ENCODE data around the gene RPS6KC1.
"Not testable (repeated sequence)": the region's sequence is repeated elsewhere in the genome, so short reads cannot be mapped to it uniquely, and the experiment has no call there.

Gene RPS6KC1

DNA sequence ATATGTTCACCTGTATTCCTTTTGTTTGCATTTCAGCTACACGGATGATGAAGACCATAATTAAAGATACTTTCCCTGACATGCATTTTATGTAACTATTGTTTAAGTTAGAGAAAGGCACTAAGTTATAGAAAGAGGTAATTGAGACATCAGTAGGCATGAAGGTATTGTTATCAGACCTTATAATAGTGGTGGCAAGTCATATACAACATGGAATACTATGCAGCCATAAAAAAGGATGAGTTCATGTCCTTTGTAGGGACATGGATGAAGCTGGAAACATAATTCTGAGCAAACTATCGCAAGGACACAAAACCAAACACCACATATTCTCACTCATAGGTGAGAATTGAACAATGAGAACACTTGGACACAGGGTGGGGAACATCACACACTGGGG is 109.4 kb downstream of the RPS6KC1 start:
- DNase-seq (ENCODE audit: low spot score), result not testable (repeated sequence)

DNA sequence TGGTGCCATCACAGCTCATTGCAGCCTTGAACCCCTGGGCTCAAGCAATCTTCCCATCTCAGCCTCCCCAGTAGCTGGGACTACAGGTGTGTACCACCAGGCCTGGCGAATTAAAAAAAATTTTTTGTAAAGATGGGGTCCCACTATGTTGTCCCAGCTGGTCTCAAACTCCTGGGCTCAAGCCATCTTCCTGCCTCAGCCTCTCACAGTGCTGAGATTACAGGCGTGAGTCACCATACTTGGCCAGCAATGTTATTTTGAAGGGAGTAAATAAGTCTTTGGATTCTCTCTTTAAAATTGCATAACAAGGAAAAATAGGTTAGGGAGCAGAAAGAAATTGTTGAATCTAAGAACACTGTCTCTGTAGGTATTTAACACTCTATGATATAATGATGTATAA is 111.3 kb downstream of the RPS6KC1 start:
- no peak for DNase-seq (ENCODE audit: low spot score)

DNA sequence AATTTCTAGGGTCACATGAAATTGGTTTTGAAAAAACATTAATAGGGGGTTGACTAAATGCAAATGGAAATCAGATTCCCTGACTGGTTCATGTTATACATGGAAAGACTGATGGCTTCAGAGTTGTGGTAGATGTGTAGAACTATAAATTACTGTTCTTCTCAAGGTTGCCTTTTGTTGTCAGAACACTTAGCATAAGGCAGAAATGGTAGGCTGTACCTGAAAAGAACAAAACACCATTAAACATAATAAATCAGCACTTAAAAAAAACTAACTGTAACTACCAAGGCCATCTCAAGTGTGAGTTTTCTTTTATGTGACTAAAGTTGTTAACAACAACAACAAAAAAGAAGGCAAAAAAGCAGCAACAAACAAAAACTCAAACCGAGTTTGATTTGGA is 111.8 kb downstream of the RPS6KC1 start:
- no peak for DNase-seq (ENCODE audit: low spot score)

DNA sequence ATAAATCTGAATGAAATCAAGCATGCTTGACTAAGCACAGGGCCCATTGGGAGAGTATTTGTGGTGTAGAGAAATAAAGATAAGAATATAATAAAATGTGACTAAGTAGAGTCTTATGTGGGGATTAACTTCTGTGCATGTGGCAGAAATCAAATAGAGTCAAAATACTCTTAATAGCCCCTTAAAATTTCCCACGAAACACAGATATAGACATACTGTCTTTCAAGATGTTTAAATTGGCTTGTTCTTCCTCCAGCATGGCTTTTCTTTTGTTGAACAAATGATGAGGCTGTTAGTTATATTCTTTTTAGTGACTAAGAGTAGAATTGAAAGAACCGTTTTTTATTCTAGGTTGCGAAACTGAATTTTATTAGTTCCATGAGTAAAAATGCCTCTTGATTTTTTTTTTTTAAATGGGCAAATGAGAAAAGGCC is 112.3 kb downstream of the RPS6KC1 start:
- no peak for DNase-seq (ENCODE audit: low spot score)

DNA sequence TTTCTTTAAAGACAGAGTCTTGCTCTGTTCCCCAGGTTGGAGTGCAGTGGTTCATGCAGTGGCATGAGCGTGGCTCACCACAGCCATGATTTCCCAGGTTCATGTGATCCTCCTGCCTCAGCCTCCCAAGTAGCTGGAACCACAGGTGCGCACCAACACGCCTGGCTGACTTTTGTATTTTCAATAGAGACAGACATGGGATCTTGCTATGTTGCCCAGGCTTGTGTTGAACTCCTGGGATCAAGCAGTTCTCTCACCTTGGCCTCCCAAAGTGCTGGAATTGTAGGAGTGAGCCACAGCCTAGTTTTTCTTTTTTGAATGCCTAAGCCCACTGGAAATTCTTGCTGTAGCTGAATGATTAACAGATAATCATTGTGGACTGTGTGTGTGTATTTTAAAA is 113.5 kb downstream of the RPS6KC1 start:
- DNase-seq (ENCODE audit: low spot score), result no peak

DNA sequence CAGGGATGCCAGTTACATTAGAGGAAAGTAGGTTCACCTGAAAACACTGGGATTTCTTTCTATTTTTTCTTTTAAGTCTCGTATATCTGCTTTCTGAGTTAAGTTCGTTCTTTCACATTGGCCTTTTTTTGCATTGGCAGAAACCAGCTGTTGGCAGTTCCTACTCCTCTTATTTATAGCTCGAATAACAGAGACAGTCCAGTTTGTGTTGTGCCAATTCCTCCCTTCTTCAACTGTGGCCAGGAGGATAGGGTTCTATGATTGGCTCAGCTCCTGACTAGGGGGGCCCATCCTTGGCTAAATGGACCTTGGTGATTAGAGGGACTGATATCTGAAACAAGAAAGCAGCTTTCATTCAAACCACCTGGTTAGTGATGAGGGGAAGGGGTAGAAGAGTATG is 115.8 kb downstream of the RPS6KC1 start:
- DNase-seq (ENCODE audit: low spot score), result no peak

DNA sequence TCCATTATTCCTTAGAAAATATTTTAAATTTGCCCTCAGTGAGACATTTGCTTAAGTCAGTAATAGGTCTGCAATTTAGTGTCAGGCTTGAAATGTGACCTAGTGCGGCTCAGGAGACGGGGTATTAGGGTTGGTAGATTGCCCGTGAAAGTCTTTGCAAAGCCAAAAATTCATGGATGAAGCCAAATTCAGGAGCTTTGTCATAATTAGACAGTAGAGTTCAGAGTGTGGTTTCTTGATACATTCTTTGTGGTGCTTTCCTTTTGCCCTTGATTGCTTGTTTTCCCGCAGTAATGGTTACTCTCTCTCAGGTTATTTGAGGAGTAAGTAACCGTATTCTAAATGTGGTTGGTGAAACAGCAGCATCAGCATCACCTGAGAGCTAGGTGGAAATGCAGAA is 120.7 kb downstream of the RPS6KC1 start:
- no peak for DNase-seq (ENCODE audit: low spot score)

DNA sequence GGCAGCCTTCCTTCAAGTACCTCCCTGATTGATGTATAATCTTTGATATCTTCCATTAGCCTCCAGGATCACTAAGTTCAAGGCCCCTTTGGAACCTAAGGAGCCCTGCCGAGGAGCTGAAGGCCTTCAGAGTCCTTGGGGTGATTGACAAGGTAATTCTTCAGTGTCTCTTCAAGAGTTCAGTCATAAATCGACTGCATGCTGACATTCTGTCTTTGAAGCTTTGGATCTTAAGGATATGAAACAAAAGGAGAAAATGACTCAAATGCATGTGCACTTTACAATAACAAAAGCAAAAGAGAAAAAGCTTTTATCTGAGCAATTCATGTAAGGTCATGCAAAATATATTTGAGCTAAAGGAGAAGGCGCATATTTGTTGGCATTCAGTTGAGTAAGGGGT is 125.3 kb downstream of the RPS6KC1 start:
- no peak for DNase-seq (ENCODE audit: low spot score)

DNA sequence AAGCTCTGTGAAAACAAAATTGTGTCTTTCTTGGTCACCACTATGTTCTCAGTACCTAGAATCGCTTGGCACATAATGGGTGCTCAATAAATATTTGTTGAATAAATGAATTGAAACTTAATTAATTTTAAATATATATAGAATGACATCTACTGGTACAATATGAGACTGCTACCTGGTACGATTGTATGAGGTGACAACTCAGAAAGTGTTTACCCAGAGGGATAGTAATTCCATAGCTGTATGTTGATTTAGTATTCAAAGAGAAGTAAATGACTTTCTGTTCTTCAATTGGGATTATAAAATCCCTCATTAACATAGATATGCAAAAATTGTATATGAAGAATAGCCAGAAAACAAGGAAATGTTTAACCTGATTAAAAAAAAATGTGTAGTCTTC is 128.7 kb downstream of the RPS6KC1 start:
- no peak for DNase-seq (ENCODE audit: low spot score)

DNA sequence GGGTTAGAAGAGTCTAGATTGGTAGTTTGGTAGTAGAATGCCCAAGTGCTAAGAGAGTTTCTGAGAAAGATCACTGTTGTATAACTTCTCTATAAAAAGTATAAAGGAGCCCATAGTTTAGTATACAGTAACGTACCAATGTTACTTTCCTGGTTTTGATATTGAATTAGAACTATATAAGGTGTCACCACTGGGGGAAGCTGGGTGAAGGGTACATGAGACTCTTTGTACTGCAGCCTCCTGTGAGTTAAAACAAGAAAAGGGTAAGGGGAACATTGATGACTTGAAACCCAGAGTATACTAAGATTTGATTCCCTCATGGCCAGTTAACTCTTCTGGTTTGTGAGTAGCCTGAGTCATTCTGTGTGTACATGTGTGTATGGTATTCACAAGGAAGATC is 129.8 kb downstream of the RPS6KC1 start:
- DNase-seq (ENCODE audit: low spot score), result no peak

DNA sequence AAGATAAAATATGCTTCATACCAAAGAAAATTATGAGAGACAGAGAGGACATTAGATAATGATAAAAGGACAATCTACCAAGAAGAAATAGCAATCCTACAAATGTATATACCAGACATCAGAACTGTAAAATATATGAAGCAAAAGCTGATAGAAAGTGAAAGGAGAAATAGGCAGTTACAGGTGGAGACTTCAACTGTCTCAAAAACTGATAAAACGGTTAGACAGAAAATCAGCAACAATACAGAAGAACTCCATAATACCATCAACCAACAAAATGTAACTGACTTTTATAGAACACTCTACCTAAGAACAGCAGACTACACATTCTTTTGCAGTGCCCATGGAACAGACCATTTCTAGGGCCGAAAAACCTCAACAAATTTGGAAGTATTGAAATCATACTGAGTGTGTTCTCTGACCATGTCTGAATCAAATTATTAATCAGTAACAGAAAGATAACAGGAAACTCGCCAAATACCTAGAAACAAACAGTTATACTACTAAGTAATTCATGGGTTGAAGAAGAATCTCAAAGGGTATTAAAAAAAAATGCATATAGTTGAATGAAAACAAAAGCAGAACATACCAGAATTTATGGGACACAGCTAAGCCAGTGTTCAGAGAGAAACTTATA is 132.1 kb downstream of the RPS6KC1 start:
- DNase-seq (ENCODE audit: low spot score), result no peak

DNA sequence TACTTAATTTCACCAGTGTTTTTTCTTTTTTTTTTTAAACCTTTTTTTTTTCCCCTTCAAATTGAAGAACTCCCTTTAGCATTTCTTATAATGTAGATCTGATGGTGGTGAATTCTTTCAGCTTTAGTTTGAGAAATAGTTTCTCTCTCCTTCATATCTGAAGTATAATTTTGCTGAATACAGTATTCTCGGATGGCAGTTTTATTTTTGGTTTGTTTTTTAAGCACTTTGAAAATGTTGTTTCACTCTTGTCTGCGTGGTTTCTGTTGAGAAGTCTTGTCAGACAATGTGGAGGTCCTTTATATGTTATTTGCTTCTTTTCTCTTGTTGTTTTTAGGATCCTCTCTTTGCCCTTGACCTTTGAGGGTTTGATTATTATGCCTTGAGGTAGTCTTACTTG is 135.1 kb downstream of the RPS6KC1 start:
- no peak for DNase-seq (ENCODE audit: low spot score)

DNA sequence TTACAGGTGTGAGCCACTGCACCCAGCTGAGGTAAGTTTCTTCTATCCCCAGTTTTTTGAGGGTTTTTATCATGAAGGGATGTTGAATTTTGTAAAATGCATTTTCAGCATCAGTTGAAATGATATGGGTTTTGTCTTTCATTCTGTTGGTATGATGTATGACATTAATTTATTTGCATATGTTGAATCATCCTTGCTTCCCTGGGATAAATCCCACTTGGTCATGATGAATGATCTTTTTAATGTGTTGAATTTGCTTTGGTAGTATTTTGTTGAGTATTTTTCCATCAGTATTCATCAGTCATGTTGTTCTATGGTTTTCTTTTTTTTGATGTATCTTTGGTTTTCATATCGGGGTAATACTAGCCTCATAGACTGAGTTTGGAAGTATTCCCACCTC is 141.0 kb downstream of the RPS6KC1 start:
- no peak for DNase-seq (ENCODE audit: low spot score)

DNA sequence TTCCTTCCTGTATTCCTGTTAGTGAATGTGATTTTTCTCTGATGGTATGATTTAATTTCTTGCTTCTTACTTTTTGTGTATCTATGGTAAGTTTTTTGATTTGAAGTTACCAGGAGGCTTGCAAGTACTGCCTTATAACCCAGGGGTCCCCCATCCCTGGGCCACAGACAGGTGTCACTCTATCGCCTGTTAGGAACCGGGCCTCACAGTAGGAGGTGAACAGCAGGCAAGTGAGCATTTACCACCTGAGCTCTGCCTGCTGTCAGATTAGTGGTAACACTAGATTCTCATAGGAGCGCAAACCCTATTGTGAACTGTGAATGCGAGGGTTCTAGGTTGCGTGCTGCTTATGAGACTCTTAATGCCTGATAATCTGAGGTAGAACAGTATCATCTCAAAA is 143.3 kb downstream of the RPS6KC1 start:
- no peak for DNase-seq (ENCODE audit: low spot score)

DNA sequence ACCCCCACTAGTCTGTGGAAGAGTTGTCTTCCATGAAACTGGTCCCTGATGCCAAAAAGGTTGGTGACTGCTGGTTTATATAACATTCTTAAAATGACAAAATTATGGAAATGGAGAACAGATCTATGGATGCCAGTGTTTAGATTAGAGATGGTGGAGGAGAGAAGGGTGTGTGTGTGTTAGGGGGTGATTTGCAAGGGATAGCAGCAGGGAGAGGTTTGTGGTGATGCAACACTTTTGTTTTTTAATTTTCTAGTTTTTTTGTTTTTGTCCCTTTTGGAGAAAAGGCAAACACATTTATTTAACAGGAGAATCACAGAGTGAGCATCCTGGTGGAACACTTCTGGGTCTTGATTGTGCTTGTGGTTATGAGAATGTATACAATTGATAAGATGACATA is 143.8 kb downstream of the RPS6KC1 start:
- no peak for DNase-seq (ENCODE audit: low spot score)

DNA sequence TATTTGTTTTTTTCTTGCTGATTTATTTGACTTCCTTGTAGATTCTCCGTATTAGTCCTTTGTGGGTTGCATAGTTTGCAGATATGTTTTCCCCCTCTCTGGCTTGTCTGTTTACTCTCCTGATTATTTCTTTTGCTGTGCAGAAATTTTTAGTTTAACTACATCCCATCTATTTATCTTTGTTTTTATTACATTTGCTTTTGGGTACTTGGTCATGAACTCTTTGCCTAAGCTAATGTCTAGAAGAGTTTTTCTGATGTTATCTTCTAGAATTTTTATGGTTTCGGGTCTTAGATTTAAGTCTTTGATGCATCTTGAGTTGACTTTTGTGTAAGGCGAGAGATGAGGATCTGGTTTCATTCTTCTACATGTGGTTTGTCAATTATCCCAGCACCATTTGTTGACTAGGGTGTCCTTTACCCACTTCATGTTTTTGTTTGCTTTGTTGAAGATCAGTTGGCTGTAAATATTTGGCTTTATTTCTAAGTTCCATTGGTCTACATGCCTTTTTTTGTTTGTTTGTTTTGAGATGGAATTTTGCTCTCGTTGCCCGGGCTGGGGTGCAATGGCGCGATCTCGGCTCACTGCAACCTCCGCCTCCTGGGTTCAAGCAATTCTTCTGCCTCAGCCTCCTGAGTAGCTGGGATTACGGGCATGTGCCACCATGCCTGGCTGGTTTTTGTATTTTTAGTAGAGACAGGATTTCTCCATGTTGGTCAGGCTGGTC is 145.4 kb downstream of the RPS6KC1 start:
- DNase-seq (ENCODE audit: low spot score), result not testable (repeated sequence)

DNA sequence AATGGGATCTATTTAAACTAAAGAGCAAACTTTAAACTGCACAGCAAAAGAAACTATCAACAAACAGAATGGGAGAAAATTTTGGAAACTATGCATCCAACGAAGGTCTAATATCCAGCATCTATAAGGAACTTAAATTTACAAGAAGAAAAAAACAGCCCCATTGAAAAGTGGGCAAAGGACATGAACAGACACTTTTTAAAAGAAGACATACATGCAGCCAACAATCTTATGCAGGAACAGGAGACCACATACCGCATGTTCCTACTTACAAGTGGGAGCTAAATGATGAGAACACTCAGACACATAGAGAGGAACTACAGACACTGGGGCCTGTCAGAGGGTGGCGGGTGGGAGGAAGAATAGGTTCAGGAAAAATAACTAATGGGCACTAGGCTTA is 149.6 kb downstream of the RPS6KC1 start:
- no peak for DNase-seq (ENCODE audit: low spot score)

DNA sequence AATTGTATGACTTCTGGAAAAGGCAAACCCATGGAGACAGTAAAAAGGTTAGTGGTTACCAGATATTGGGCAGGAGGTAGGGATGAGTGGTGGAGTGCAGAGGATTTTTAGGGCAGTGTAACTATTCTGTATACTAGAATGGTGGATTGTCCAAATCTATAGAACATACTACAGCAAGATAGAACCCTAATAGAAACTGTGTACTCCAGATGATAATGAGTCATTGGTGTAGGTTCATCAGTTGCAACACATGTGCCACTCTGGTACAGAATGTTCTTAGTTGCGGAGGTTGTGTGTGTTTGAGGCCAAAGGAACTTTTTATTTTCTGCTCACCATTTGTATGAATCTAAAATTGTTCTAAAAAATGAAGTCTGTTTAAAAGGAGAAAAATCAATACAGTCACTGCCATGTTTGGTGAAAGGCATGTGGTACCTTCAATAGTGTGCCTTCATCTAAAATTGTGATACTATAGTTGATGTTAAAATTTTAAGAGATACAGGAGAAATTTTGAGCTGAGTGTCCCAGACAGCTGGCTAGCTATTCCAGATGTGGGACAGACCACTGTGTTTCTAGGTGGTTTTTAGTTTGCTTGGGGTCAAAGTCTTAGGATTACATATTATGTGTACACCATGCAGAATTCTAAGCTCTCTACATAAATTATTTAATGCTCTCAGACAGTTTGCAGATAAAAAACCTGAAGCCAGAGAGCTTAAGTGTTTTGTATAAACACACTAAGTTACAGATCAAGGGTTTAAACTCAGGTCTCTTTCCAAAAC is 150.5 kb downstream of the RPS6KC1 start:
- DNase-seq (ENCODE audit: low spot score), result no peak

DNA sequence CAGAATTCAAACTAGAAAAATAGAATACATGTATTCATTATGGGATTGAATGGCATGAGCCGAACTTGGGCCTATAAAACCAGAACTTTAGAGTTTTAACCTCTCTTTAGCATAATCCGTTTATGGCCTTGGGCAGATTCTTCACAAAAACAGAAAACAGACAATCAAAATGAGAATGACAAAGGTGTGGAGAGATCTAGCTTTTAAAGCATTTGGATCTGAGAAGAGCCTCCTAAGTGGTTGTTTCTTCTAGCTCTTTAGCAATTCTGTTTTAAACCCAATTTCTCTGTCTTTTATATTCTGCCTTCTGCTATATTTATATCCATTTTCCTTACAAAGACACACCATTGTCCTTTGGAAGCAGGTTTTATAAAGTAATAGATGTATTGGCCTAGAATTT is 160.2 kb downstream of the RPS6KC1 start:
- DNase-seq (ENCODE audit: low spot score), result no peak

DNA sequence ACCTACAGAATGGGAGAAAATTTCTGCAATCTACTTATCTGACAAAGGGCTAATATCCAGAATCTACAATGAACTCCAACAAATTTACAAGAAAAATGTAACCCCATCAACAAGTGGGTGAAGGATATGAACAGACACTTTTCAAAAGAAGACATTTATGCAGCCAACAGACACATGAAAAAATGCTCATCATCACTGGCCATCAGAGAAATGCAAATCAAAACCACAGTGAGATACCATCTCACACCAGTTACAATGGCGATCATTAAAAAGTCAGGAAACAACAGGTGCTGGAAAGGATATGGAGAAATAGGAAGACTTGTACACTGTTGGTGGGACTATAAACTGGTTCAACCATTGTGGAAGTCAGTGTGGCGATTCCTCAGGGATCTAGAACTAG is 168.0 kb downstream of the RPS6KC1 start:
- not testable (repeated sequence) for DNase-seq (ENCODE audit: low spot score)

DNA sequence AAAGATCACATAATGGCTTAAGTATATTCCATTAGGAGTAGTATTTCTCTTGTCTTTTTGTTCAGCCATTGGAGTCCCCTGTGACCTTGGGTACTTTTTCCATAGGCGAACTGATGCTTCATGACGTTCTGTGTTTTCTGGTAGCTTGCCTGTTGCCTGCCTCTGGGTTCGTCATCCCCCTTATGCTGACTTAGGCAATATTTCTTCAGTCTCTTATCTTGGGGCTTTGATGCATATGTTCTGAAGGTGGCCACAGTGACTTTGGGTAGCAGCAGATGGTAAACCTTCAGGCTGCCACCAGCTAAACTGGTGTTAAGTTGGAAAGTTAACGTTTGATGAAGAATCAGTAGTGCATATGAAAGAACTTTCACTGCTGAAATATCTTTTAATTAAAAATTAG is 170.2 kb downstream of the RPS6KC1 start:
- DNase-seq (ENCODE audit: low spot score), result no peak

DNA sequence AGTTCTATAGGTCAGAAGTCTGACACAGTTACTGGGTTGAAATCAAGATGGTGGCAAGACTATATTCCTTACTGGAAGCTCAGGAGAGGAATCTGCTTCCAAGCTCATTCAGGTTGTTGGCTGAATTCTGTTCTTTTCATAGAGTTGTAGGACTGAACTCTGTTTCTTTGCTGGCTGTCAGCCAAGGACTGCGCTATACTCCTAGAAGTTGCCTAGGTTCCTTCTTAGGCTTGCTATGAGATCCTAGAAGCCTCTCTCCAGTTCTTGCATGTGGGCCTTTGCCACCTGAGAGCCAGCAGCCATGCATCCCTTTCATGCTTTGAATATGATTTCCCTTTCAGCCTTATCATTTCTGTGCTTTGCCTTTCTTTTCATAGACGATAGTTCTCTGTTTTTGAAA is 176.4 kb downstream of the RPS6KC1 start:
- no peak for DNase-seq (ENCODE audit: low spot score)

DNA sequence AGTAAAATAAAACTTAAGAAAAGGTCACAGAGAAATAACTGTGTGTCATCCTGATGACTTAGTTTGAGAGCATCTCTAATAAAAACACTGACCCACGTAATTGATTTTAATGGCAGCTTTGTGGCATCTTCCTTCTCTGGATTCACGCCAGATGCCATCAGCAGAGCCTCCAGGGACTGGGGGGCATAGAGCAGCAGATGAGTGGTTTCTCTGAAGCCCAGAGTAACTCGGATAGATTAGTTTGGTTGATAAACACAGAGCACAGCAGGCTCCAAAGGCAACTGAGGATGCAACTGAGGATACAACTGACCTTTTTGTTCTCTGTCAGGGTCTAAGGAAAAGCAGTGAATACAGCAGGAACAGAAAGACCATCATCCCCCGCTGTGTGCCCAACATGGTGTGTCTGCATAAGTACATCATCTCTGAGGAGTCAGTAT is 180.8 kb downstream of the RPS6KC1 start:
- no peak for DNase-seq (ENCODE audit: low spot score)
